ENCODE measurements around the gene THOC7. TPM values are rescaled to one million over a fixed set of nuclear protein-coding genes. Genes with fewer than 3 reads are reported as not detected.

The THOC7 gene
- total and polyA plus RNA-seq, 2 donors (not counting 3 experiments of a cell fraction or from before 2014, with no cell fraction given), result 16.9 to 68.7 TPM

DNA sequence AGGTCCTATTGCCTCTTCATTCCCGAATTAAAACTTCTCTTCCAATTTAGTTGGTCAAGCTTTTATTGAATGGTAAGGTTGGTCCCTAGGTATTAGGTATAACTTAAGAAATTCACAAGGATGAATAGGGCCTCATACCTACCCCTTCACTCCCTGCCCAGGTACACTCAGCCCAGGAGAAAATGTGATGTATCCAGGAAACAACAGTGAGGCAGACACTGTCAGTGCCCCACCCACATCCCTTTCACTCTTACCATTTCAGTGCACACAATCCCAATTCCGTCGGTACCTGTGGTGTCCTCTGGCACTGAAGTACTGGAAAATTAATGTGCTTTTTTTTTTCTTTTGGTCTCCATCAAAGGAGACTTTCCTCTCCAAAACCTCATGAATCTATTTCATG lies 55.0 kb downstream of the THOC7 start:
- FAIRE-seq (no peak), DNase-seq (ENCODE audit: low read depth, low spot score) (no peak)
- Histone ChIP-seq H3K27ac (ENCODE audit: insufficient read depth, low read depth, low read length) (no peak overlapping the region), H3K9me1 (replicated peaks; ENCODE audit: control insufficient read depth, extremely low read depth, insufficient read depth, low read length) (no peaks in the 10 kb centered on the region), H3K9ac (replicated peaks; ENCODE audit: extremely low read depth, insufficient read depth, low read length) (no peak overlapping the region), H3K4me3 (replicated peaks in 1 of 3; ENCODE audit: insufficient read depth in 1 of 3, low read depth in 1 of 3, low read length in 3 of 3) (no peak overlapping the region), H2AFZ (ENCODE audit: low read depth, low read length) (no peak overlapping the region), H3K36me3 (ENCODE audit: control insufficient read depth in 2 of 2, extremely low read depth in 1 of 2, insufficient read depth in 2 of 2, low read length in 2 of 2) (no peaks in the 10 kb centered on the region), H3K4me2 (ENCODE audit: insufficient read depth, low read length) (no peak overlapping the region), H3K9me3 (replicated peaks; ENCODE audit: control insufficient read depth, insufficient read depth, low read length) (no peaks in the 10 kb centered on the region), H3K27me3 (ENCODE audit: control insufficient read depth in 2 of 2, insufficient read depth in 2 of 2, low read length in 2 of 2) (no peaks in the 10 kb centered on the region), H3K4me1 (ENCODE audit: control insufficient read depth, extremely low read depth, insufficient read depth, low read length) (peaks cover 3% of the 10 kb centered on the region), H4K20me1 (replicated peaks; ENCODE audit: control insufficient read depth, extremely low read depth, insufficient read depth, low read length) (no peaks in the 10 kb centered on the region), H3K79me2 (ENCODE audit: control insufficient read depth, insufficient read depth, low read length) (no peaks in the 10 kb centered on the region)
- dilution Hi-C loops (cut with MboI; ENCODE audit: extremely low pct_ligation_motif_present, low sequenced_read_pairs) (no loop called here), intact Hi-C loops (cut with micrococcal nuclease) (no loop called here)
- POLR2A ChIA-PET, result no interaction called here
- BruUV-seq (replicated peaks), result no TSS peak
- TF ChIP-seq FOS (IDR thresholded peaks at IDR 0.05; ENCODE audit: borderline replicate concordance, insufficient read depth, low read length) (no peak), GATA2 (IDR thresholded peaks at IDR 0.05; ENCODE audit: insufficient read depth, insufficient read length, low read depth, low read length) (no peak), EZH2 (IDR thresholded peaks at IDR 0.05; ENCODE audit: borderline replicate concordance, low read depth, low read length, severe bottlenecking) (no peak), JUN (IDR thresholded peaks at IDR 0.05; ENCODE audit: borderline replicate concordance, insufficient read depth, insufficient read length, low read depth) (no peak), MYC (IDR thresholded peaks at IDR 0.05; ENCODE audit: low read depth, low read length) (no peak), POLR2AphosphoS5 (IDR thresholded peaks at IDR 0.05; ENCODE audit: insufficient read depth, low read depth, low read length) (no peak), POLR2A (IDR thresholded peaks at IDR 0.05; ENCODE audit: low read depth, low read length) (no peak)
- TF ChIP-seq, protein P1, sequence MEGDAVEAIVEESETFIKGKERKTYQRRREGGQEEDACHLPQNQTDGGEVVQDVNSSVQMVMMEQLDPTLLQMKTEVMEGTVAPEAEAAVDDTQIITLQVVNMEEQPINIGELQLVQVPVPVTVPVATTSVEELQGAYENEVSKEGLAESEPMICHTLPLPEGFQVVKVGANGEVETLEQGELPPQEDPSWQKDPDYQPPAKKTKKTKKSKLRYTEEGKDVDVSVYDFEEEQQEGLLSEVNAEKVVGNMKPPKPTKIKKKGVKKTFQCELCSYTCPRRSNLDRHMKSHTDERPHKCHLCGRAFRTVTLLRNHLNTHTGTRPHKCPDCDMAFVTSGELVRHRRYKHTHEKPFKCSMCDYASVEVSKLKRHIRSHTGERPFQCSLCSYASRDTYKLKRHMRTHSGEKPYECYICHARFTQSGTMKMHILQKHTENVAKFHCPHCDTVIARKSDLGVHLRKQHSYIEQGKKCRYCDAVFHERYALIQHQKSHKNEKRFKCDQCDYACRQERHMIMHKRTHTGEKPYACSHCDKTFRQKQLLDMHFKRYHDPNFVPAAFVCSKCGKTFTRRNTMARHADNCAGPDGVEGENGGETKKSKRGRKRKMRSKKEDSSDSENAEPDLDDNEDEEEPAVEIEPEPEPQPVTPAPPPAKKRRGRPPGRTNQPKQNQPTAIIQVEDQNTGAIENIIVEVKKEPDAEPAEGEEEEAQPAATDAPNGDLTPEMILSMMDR (IDR thresholded peaks at IDR 0.05; ENCODE audit: extremely low read depth in 1 of 2, insufficient read depth in 1 of 2, low read depth in 1 of 2, low read length in 2 of 2), result no peak
- TF ChIP-seq, protein P2, sequence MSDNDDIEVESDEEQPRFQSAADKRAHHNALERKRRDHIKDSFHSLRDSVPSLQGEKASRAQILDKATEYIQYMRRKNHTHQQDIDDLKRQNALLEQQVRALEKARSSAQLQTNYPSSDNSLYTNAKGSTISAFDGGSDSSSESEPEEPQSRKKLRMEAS (IDR thresholded peaks at IDR 0.05; ENCODE audit: insufficient read depth, insufficient read length), result no peak
- CTCF ChIA-PET, result interaction anchor here (1.1 to 1.8 kb wide), 2 partner anchors 10 to 459 kb away, joined by 3 to 6 read pairs; partner anchors contain the start of gene C3orf49
